Glomerular endothelial cell (primary cell): ENCODE data around the gene DHODH. TPM values are rescaled to one million over a fixed set of nuclear protein-coding genes. Genes with fewer than 3 reads are reported as not detected.
"Not testable (repeated sequence)": the region's sequence is repeated elsewhere in the genome, so short reads cannot be mapped to it uniquely, and the experiment has no call there.

Experiments used
- DNase-seq: peaks from one replicate; pipeline ENCODE4 v3.0.0-alpha.2; 2011; ENCODE audit warnings: low read depth, low spot score; ENCODE audit errors: extremely low read depth
- total RNA-seq: library from RNA; depleted of rRNA; stranded (reverse); fragments of >200 nt; gene quantifications from 2 replicates; pipeline ENCODE4 v1.2.3, GENCODE V29; 2015

Gene DHODH
- total RNA-seq, 1 donor from 2014 or later: 3.6 TPM

DNA sequence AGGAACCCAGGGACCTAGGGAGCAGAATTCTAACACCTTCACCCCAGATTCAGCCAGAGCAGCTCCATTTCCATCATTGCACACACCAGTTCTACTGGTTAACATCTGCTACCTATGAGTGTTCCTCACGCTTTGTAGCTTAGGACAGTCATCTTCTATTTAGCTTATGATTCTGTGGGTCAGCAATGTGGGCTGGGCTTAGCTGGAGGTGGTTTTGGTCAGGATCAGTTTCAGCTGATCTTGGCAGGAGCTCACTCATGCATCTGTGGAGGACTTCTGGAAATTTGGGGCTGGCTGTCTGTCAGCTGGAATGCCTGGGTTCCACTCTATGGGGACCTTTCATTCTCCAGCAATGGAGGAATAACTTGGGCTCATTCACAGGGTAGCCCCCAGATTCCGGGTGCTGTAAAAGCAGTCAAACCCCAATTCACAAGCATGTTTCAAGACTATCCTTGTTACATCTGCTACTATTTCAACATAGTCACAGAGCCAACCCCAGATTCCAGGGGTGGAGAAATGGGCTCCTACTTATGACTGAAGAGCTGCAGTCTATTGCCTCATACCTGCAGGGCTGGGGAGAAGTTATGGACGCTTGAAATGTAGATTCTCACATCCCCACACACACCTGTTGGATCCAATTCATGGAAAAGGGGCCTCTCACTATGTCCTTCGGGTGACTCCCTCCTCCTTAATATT lies 42.4 kb downstream of the DHODH start:
- DNase-seq: no peak

DNA sequence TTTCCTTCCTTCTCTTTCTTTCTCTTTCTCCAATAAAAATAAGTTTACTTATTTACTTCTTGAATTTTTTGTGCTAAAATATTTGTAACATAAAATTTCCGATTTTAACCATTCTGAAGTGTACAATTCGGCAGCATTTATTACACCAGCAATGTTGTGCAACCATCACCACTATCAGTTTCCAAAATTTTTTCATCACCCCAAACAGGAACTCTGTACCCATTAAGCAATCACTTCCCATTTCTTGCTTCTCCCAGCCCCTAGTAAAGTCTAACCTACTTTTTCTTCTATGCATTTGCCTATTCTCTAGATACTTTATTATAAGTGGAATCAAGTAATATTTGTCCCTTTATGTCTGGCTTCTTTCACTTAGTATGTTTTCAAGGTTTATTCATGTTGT lies 43.3 kb downstream of the DHODH start:
- DNase-seq: no peak

DNA sequence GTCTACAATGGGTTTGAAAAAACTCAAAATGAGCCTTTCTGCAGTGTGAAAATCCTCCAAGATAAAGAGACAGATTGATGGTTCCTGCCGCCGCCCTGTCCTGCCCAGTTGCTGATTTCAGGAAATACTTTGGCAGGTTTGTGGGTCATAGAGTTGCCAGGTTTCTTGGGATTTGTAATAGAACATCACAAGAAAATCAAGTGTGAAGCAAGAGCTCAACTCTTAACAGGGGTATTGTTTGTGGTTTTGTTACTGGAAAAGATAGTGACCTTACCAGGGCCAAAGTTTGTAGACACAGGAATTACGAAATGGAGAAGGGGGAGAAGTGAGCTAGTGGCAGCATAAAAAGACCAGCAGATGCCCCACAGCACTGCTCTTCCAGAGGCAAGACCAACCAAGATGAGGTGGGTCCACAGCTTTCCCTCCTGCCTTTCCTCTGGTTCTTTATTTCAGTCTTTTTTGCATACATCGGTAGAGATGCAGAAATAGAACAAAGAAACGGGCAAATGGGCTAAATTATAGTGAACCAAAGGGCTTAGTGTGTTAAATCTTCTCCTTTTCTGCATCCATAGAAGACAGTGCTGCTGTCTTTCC lies 45.8 kb downstream of the DHODH start, which contains the start of gene HP:
TSS of gene HP (plus strand) at position 252 of the 594 bp plus-strand sequence. CDS start at position 400, 148 bp downstream.
- DNase-seq: not testable (repeated sequence)

DNA sequence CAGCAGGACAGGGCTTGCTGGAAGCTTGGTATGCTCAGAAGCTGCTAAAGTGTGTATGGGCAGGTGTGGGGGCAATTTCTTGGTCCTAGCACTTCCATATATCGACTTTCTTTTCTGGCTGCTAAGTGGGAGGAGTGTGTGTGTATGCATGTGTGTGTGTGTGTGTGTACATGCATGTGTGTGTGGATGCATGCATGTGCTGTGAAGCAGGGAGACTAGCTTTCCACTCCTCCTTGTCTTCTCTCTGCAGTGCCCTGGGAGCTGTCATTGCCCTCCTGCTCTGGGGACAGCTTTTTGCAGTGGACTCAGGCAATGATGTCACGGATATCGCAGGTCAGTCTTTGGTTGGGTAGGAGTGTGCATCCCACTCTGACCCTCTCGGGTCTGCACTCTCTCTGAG lies 47.4 kb downstream of the DHODH start:
- DNase-seq: no peak

DNA sequence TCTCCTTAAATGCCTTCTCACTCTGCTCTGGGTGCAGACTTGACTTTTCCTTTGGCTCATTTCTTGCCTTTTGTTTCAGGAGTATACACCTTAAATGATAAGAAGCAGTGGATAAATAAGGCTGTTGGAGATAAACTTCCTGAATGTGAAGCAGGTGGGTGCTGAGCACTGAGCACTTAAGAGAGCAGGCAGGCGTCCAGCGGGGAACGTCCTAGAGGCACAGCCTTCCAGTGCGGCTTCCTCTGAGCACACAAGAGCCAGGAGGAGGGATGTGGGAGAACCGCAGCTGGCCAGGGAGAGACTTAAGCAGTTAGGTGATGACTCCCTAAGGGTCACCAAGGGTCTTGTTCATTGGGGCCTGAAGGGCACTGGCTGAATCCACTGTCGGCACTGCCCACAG lies 48.8 kb downstream of the DHODH start:
- not testable (repeated sequence) for DNase-seq

DNA sequence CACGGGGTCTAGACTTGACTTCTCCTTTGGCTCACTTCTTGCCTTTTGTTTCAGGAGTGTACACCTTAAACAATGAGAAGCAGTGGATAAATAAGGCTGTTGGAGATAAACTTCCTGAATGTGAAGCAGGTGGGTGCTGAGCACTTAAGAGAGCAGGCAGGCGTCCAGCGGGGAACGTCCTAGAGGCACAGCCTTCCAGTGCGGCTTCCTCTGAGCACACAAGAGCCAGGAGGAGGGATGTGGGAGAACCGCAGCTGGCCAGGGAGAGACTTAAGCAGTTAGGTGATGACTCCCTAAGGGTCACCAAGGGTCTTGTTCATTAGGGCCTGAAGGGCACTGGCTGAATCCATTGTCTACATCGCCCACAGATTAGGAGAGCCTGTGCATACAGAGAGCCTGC lies 50.5 kb downstream of the DHODH start:
- not testable (repeated sequence) for DNase-seq

DNA sequence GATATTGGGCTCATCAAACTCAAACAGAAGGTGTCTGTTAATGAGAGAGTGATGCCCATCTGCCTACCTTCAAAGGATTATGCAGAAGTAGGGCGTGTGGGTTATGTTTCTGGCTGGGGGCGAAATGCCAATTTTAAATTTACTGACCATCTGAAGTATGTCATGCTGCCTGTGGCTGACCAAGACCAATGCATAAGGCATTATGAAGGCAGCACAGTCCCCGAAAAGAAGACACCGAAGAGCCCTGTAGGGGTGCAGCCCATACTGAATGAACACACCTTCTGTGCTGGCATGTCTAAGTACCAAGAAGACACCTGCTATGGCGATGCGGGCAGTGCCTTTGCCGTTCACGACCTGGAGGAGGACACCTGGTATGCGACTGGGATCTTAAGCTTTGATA lies 51.9 kb downstream of the DHODH start:
- no peak for DNase-seq

DNA sequence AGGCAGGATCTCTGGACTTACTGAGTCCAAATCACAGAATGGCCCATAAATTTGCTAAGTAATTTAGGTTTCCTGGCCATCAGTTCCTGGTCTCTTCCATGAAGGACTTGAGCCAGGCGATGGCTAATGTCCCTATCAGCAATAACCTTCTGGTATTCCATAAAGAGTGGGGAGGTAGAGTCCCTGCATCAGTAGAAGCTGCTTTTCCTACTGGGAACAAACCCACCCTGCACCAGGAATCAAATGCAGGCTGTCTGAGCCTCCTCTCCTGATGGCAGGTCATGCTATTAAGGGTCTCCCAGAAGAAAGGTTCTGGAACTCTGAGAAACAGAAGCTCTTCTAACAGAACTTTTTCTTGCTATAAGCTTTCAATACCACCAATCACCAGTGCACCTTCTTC lies 53.0 kb downstream of the DHODH start:
- no peak for DNase-seq

DNA sequence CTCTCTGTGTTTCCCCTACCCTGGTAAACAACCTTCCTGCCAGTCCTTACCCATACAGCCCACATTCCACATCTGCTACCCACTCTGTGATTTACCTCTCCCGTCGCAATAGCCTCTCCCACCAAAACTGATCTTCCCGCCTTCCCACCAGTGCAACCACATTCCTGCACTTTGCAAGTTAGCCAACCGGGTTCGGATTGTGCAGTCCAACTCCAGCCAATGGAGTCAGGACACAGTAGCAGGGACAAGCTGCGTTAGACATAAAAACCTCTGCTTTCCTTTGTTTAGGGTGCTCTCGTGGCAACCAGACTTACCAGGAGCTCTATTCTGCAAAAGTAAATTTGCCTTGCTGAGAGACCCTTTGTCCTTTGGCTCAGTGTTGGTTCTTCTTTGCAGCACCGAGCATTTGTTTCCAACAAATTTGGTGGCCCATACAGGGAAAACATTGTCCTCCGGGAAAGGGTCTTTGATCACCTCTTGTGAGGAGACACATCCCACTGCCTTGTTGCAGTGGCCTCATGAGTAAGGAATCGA lies 55.9 kb downstream of the DHODH start:
- DNase-seq: no peak

DNA sequence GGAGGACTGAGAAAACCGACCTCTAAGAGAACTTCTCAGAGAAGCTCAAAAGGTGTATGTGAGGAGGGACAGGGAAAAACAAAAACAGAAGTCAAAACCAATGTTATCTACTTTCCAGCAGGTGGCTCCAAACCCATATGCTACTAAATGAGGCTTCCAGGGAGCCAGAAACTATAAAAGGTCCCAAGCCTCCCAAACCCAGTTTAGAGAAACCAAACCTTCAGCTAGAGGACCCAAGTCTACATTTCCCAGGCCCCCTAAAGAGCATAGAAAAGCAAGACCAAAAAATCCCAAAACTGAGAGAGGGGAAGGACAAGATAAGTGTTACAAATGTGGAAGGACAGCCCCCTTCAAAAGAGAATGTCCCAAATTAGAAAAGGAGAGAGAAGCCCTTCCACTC lies 58.2 kb downstream of the DHODH start:
- no peak for DNase-seq

DNA sequence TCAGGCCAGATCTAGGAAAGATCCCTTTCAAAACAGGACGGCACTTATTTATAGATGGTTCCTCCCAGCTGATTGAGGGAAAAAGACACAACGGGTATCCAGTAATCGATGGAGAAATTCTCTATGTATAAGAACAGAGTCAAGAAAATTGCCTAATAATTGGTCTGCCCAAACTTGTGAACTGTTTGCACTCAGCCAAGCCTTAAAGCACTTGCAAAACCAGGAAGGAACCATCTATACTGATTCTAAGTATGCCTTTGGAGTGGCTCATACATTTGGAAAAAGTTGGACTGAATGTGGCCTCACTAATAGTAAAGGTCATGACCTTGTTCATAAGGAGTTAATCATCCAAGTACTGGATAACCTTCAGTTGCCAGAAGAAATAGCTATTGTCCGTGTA lies 60.4 kb downstream of the DHODH start:
- DNase-seq: no peak

DNA sequence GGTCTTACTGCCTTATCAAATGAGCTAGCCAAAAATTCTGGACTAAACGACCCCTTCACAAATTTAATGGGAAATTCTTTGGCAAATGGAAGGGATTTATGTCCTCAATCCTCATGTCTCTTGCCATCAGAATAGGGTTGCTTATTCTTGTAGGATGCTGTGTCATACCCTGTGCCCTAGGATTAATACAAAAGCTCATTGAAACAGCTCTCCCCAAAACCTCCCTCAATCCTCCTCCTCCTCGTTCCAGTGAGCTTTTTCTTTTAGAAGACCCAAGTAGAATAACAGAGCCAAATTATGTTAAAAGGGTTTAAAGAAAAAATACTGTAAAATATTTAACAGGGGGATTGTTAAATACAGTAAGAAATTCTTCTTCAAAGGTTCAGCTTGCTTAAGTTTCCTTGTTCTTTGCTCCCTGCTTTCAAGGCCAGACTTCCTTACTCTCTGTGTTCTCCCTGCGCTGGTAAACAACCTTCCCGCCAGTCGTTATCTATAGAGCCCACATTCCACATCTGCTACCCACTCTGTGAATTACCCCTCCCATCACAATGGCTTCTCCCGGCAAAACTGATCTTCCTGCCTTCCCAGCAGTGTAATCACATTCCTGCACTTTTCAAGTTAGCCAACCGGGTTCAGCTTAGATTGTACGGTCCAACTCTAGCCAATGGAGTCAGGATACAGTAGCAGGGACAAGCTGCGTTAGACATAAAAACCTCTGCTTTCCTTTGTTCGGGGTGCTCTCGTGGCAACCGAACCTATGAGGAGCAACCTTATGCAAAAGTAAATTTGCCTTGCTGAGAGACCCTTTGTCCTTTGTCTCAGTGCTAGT lies 64.2 kb downstream of the DHODH start:
- no peak for DNase-seq

DNA sequence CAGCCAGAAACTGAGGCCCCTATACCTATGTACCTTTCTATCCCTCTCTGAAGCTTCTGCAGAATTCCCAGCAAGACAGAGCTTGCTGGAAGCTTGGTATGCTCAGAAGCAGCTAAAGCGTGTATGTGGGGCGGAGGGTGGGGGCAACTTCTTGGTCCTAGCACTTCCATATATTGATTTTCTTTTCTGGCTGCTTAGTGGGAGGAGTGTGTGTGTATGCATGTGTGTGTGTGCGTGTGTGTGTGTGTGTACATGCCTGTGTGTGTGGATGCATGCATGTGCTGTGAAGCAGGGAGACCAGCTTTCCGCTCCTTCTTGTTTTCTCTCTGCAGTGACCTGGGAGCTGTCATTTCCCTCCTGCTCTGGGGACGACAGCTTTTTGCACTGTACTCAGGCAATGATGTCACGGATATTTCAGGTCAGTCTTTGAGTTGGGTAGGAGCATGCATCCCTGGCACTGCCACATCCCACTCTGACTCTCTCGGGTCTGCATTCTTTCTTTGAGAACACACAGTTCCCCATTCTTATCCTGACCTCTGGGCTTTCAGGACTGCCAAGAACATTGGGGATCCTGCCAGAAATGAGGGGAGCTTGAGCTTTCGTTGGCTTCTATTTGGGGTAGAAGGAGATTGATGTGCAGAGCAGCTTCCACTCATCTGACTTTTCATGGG lies 65.2 kb downstream of the DHODH start:
- DNase-seq: no peak

DNA sequence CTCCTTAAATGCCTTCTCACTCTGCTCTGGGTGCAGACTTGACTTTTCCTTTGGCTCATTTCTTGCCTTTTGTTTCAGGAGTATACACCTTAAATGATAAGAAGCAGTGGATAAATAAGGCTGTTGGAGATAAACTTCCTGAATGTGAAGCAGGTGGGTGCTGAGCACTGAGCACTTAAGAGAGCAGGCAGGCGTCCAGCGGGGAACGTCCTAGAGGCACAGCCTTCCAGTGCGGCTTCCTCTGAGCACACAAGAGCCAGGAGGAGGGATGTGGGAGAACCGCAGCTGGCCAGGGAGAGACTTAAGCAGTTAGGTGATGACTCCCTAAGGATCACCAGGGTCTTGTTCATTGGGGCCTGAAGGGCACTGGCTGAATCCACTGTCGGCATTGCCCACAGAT lies 66.5 kb downstream of the DHODH start:
- DNase-seq: not testable (repeated sequence)

Other genes starting within 250 kb of the DHODH start
- gene AP1G1, start 199.9 kb upstream of the DHODH start, total RNA-seq: 51.9 and 75.7 TPM in 2 replicates
- 26.1 and 26.9 TPM in 2 replicates for gene ATXN1L, start 162.8 kb upstream of the DHODH start, total RNA-seq
- 3.5 and 9.0 TPM in 2 replicates for gene ZNF821, start 124.6 kb upstream of the DHODH start, total RNA-seq
- 173 and 192 TPM in 2 replicates for gene IST1, start 113.2 kb upstream of the DHODH start, total RNA-seq
- not detected in 2 replicates for gene PKD1L3, start 8.3 kb upstream of the DHODH start, total RNA-seq
- gene HP, start 45.8 kb downstream of the DHODH start, total RNA-seq: not detected in 2 replicates
- not detected in 2 replicates for gene HPR, start 54.5 kb downstream of the DHODH start, total RNA-seq
- gene TXNL4B, start 84.9 kb downstream of the DHODH start, total RNA-seq: 6.0 and 6.2 TPM in 2 replicates
- gene DHX38, start 85.1 kb downstream of the DHODH start, total RNA-seq: 44.7 and 52.7 TPM in 2 replicates
- 0.12 TPM in 1 of 2 replicates, not detected in the other for gene PMFBP1, start 163.4 kb downstream of the DHODH start, total RNA-seq